ENCODE measurements around the gene RERE. TPM values are rescaled to one million over a fixed set of nuclear protein-coding genes. Genes with fewer than 3 reads are reported as not detected.

RERE gene
- total RNA-seq, 1 donor = 27.0 TPM

GRCh38 chr1:8560611-8561544 lies 256.6 kb downstream of the RERE start:
- peak; percentile 91 for TF ChIP-seq CTCF (IDR thresholded peaks at IDR 0.05; ENCODE audit: insufficient read depth, low read length)
- DNase-seq (ENCODE audit: low read depth) = peak; percentile 72
- H3K4me3 ChIP-seq (ENCODE audit: low read depth, low read length) = no peak overlapping the region

- no peak for TF ChIP-seq CTCF (IDR thresholded peaks at IDR 0.05; ENCODE audit: insufficient read depth, low read length)
- H3K4me3 ChIP-seq (ENCODE audit: low read depth, low read length) = no peak overlapping the region
- no peak for DNase-seq (ENCODE audit: low read depth)
Observed at GRCh38 chr1:8560035-8560434, 257.4 kb downstream of the RERE start.

- TF ChIP-seq CTCF (IDR thresholded peaks at IDR 0.05; ENCODE audit: insufficient read depth, low read length) = no peak
- no peak overlapping the region for H3K4me3 ChIP-seq (ENCODE audit: low read depth, low read length)
- no peak for DNase-seq (ENCODE audit: low read depth)
Observed at GRCh38 chr1:8555582-8555981, 261.9 kb downstream of the RERE start.

GRCh38 chr1:8554956-8555534 lies 262.4 kb downstream of the RERE start:
- no peak overlapping the region for H3K4me3 ChIP-seq (ENCODE audit: low read depth, low read length)
- TF ChIP-seq CTCF (IDR thresholded peaks at IDR 0.05; ENCODE audit: insufficient read depth, low read length) = no peak
- peak; percentile 55 for DNase-seq (ENCODE audit: low read depth)

GRCh38 chr1:8552820-8553397 lies 264.5 kb downstream of the RERE start:
- no peak for DNase-seq (ENCODE audit: low read depth)
- no peak for TF ChIP-seq CTCF (IDR thresholded peaks at IDR 0.05; ENCODE audit: insufficient read depth, low read length)
- H3K4me3 ChIP-seq (ENCODE audit: low read depth, low read length) = no peak overlapping the region

GRCh38 chr1:8551613-8552489 lies 265.6 kb downstream of the RERE start:
- DNase-seq (ENCODE audit: low read depth) = no peak
- no peak for TF ChIP-seq CTCF (IDR thresholded peaks at IDR 0.05; ENCODE audit: insufficient read depth, low read length)
- no peak overlapping the region for H3K4me3 ChIP-seq (ENCODE audit: low read depth, low read length)

Measured in fibroblast of the aortic adventitia (primary cell).